B cell (primary cell): ENCODE data around the gene TNPO3. TPM values are rescaled to one million over a fixed set of nuclear protein-coding genes. Genes with fewer than 3 reads are reported as not detected.

ENCODE experiments used
- ATAC-seq: fragments of 200-7000 bp; cut with Tn5 transposase; one replicate; pipeline ENCODE4 v1.10.0; 2021; ENCODE audit warnings: low read depth, mild to moderate bottlenecking, moderate number of reproducible peaks, moderate library complexity
- CTCF ChIA-PET: fragments of 350-600 bp; sonication (Branson Sonifier 250); formaldehyde crosslinking; loops from one replicate; lab custom pipeline; 2021; ENCODE audit warnings: antibody characterized with exemption, inconsistent platforms; lab: Charles Lee
- POLR2A ChIA-PET: fragments of 350-600 bp; sonication (Branson Sonifier 250); formaldehyde crosslinking; loops from one replicate; lab custom pipeline; 2021; ENCODE audit warnings: antibody characterized with exemption; lab: Charles Lee
- DNase-seq: peaks from one replicate; pipeline ENCODE4 v3.0.0; 2013
- H2AFZ ChIP-seq: 2 replicates; pipeline ENCODE4 v1.6.1; 2012; ENCODE audit warnings: mild to moderate bottlenecking, low read depth, low read length; ENCODE audit not compliant: insufficient read depth, poor library complexity, severe bottlenecking
- H3K27ac ChIP-seq, 2 donors: 1 replicate in 1 of 2; 2 replicates in 1 of 2; pipeline ENCODE4 v1.5.1; 2012 to 2013; ENCODE audit warnings: low read length in 2 of 2, mild to moderate bottlenecking in 2 of 2, moderate library complexity in 1 of 2
- H3K27me3 ChIP-seq, 4 experiments: fragments of 200-600 bp in 1 of 4; sonication (generic) in 1 of 4; replicated peaks in 1 of 4; 1 replicate in 2 of 4; 2 replicates in 2 of 4; pipeline versions ENCODE4 v1.6.1 to v1.7.0; 2013 to 2016; ENCODE audit warnings: low read length in 3 of 4, mild to moderate bottlenecking in 2 of 4, mixed read lengths in 1 of 4, moderate library complexity in 1 of 4; ENCODE audit not compliant: insufficient read depth in 4 of 4, control insufficient read depth in 3 of 4; ENCODE audit errors: control extremely low read depth in 1 of 4
- H3K36me3 ChIP-seq, 2 experiments: replicated peaks in 1 of 2; 1 replicate in 1 of 2; 2 replicates in 1 of 2; pipeline versions ENCODE4 v1.6.1 to v1.7.1; 2013; ENCODE audit warnings: low read length in 1 of 2; ENCODE audit not compliant: insufficient read depth in 2 of 2, control insufficient read depth in 1 of 2; ENCODE audit errors: control extremely low read depth in 1 of 2, extremely low read depth in 1 of 2
- H3K4me1 ChIP-seq, 2 donors: fragments of 200-600 bp in 1 of 2; sonication (generic) in 1 of 2; 1 replicate in 1 of 2; 2 replicates in 1 of 2; pipeline versions ENCODE4 v1.5.1 to v1.6.1; 2013 to 2017; ENCODE audit warnings: low read length in 2 of 2; ENCODE audit not compliant: control insufficient read depth in 2 of 2, insufficient read depth in 2 of 2
- H3K4me2 ChIP-seq: replicated peaks from 2 replicates; pipeline ENCODE3; 2012; ENCODE audit warnings: mild to moderate bottlenecking, low read depth, low read length; ENCODE audit not compliant: poor library complexity, severe bottlenecking
- H3K4me3 ChIP-seq, 5 experiments: fragments of 200-600 bp in 1 of 5; sonication (generic) in 1 of 5; 1 replicate in 3 of 5; 2 replicates in 2 of 5; pipeline versions ENCODE4 v1.5.1 to v1.7.0; 2011 to 2016; ENCODE audit warnings: low read length in 4 of 5, mild to moderate bottlenecking in 4 of 5, low read depth in 2 of 5, control low read depth in 1 of 5, moderate library complexity in 1 of 5; ENCODE audit not compliant: insufficient read depth in 1 of 5; ENCODE audit errors: control extremely low read depth in 1 of 5, extremely low read depth in 1 of 5
- H3K79me2 ChIP-seq: fragments of 200-600 bp; sonication (generic); one replicate; pipeline ENCODE4 v1.6.0; 2016; ENCODE audit warnings: low read length; ENCODE audit not compliant: control insufficient read depth, insufficient read depth
- H3K9ac ChIP-seq: fragments of 200-600 bp; sonication (generic); 2 replicates; pipeline ENCODE4 v1.6.1; 2017; ENCODE audit warnings: mild to moderate bottlenecking, low read length, moderate library complexity
- H3K9me3 ChIP-seq, 3 donors: one replicate each; pipeline versions ENCODE4 v1.6.1 to v1.7.1; 2013; ENCODE audit warnings: low read length in 2 of 3; ENCODE audit not compliant: control insufficient read depth in 2 of 3, insufficient read depth in 1 of 3; ENCODE audit errors: control extremely low read depth in 1 of 3
- H4K20me1 ChIP-seq: 2 replicates; pipeline ENCODE4 v1.6.0; 2012; ENCODE audit warnings: mild to moderate bottlenecking, low read length; ENCODE audit not compliant: insufficient read depth, control insufficient read depth, poor library complexity, severe bottlenecking
- H3K27ac Mint-ChIP-seq: one replicate; pipeline ENCODE4 v1.8.0; 2021; ENCODE audit warnings: mixed read lengths
- H3K27me3 Mint-ChIP-seq: one replicate; pipeline ENCODE4 v1.8.0; 2021; ENCODE audit warnings: mixed read lengths
- H3K4me1 Mint-ChIP-seq: one replicate; pipeline ENCODE4 v1.8.0; 2021; ENCODE audit warnings: mixed read lengths
- H3K4me3 Mint-ChIP-seq: one replicate; pipeline ENCODE4 v1.8.0; 2021; ENCODE audit warnings: mixed read lengths
- H3K9me3 Mint-ChIP-seq: one replicate; pipeline ENCODE4 v1.8.0; 2022; ENCODE audit warnings: mixed read lengths; ENCODE audit not compliant: insufficient read depth
- CTCF ChIP-seq: fragments of 200-600 bp; IDR thresholded peaks from one replicate; pipeline ENCODE4 v1.8.0; 2022; ENCODE audit warnings: antibody characterized with exemption, mild to moderate bottlenecking
- EZH2 ChIP-seq: IDR thresholded peaks from 2 replicates; pipeline ENCODE4 v1.6.1; 2012; ENCODE audit warnings: borderline replicate concordance, low read depth, mild to moderate bottlenecking, moderate library complexity, low read length; ENCODE audit not compliant: insufficient read depth, poor library complexity, severe bottlenecking
- WGBS: methylation state at CpG from one replicate; pipeline ENCODE4 v1.1.5; 2013; ENCODE audit warnings: missing lambda C conversion rate; ENCODE audit not compliant: insufficient coverage; 5-methylcytosine and 5-hydroxymethylcytosine counted together
- intact Hi-C: fragments of 100-400 bp; cut with micrococcal nuclease; formaldehyde crosslinking; loops from one replicate; pipeline ENCODE4 v1.10.0; 2022
- polyA plus RNA-seq: library from polyadenylated mRNA; depleted of rRNA; stranded (reverse); fragments of >200 nt; gene quantifications from 2 replicates; pipeline ENCODE4 v1.2.3, GENCODE V29; 2012
- total RNA-seq, 2 donors: library from RNA; stranded (reverse); fragments of 120-200 nt in 1 of 2; gene quantifications; 1 replicate in 1 of 2; 2 replicates in 1 of 2; pipeline versions ENCODE4 v1.2.3 to v1.2.4, GENCODE V29; 2013 to 2022

Gene TNPO3
- total and polyA plus RNA-seq, 2 donors (not counting 1 experiment from before 2014, with no cell fraction given) = 19.0 to 48.3 TPM

DNA sequence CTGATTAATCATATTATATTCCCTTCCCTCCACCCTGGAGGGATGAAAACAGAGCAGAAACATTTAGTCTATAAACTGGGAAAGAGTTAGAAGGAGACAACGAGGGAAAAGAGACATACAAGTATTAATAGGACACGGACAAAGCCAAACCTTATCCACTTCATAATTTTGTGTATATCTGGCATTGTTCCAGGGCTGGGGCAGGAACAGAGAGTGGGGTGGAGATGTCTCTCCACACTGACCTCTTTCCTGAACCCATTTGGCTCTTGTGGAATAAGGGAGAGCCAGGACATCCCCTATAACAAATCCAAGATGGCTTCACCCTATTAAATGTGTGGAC is 45.9 kb upstream of the TNPO3 start:
- Mint-ChIP-seq H3K9me3 (no peaks in the 10 kb centered on the region), H3K27ac (no peak overlapping the region), H3K4me1 (peaks cover 27% of the 10 kb centered on the region), H3K27me3 (no peaks in the 10 kb centered on the region), H3K4me3 (no peak overlapping the region)
- POLR2A ChIA-PET = interaction anchor here (1.2 kb wide), 1 partner anchor 37 kb away, joined by 4 read pairs; no protein-coding TSS in a partner anchor
- H3K27me3 ChIP-seq = no peaks in the 10 kb centered on the region
- no peaks in the 10 kb centered on the region for H4K20me1 ChIP-seq
- peaks cover 16 to 17% of the 10 kb centered on the region in 2 donors for H3K4me1 ChIP-seq
- H3K27ac ChIP-seq = no peak overlapping the region
- CTCF ChIA-PET = interaction anchor here (1.3 to 1.4 kb wide), 2 partner anchors 9 to 109 kb away, joined by 3 to 7 read pairs; no protein-coding TSS in a partner anchor
- H3K4me2 ChIP-seq = no peak overlapping the region
- H2AFZ ChIP-seq = no peak overlapping the region
- WGBS = no CpG with 5 or more reads among the region's 2 CpGs
- H3K9ac ChIP-seq = no peak overlapping the region
- no peak for ATAC-seq
- no peaks in the 10 kb centered on the region for H3K9me3 ChIP-seq
- no peak for DNase-seq
- intact Hi-C loops = no loop called here
- H3K4me3 ChIP-seq = no peak overlapping the region
- TF ChIP-seq CTCF (no peak), EZH2 (no peak)
- no peaks in the 10 kb centered on the region for H3K79me2 ChIP-seq
- no peaks in the 10 kb centered on the region for H3K36me3 ChIP-seq

- H3K27ac ChIP-seq = no peak overlapping the region
- H3K4me3 Mint-ChIP-seq = no peak overlapping the region
- H3K36me3 ChIP-seq = no peaks in the 10 kb centered on the region
- ATAC-seq = no peak
- no peaks in the 10 kb centered on the region for H3K27me3 Mint-ChIP-seq
- POLR2A ChIA-PET = interaction anchor here (0.7 kb wide), 1 partner anchor 38 kb away, joined by 5 read pairs; no protein-coding TSS in a partner anchor
- no peak overlapping the region for H3K4me2 ChIP-seq
- CTCF ChIA-PET = interaction anchor here (0.6 to 1.2 kb wide), 5 partner anchors 15 to 216 kb away, joined by 3 to 4 read pairs (median 4); no protein-coding TSS in a partner anchor
- no peak overlapping the region for H2AFZ ChIP-seq
- peaks cover 42% of the 10 kb centered on the region for H3K4me1 Mint-ChIP-seq
- H3K27me3 ChIP-seq = no peaks in the 10 kb centered on the region
- no peak overlapping the region for H3K27ac Mint-ChIP-seq
- no peaks in the 10 kb centered on the region for H3K9me3 Mint-ChIP-seq
- H3K79me2 ChIP-seq = no peaks in the 10 kb centered on the region
- no peak overlapping the region for H3K9ac ChIP-seq
- H4K20me1 ChIP-seq = no peaks in the 10 kb centered on the region
- DNase-seq = no peak
- TF ChIP-seq CTCF = no peak
- TF ChIP-seq EZH2 = no peak
- no peak overlapping the region for H3K4me3 ChIP-seq
- no peaks in the 10 kb centered on the region for H3K9me3 ChIP-seq
- 100% methylated on average over 6 of the region's 8 CpGs for WGBS
- peaks cover 28 to 31% of the 10 kb centered on the region in 2 donors for H3K4me1 ChIP-seq
- intact Hi-C loops = no loop called here
These were observed 43.6 kb upstream of the TNPO3 start for GRCh38 chr7:129098409-129099084.
